Gastrocnemius medialis (tissue), 4 donors: Measurements from ENCODE around the gene HOXA9. TPM values are rescaled to one million over a fixed set of nuclear protein-coding genes. Genes with fewer than 3 reads are reported as not detected.
A peak's percentile ranks its signal among the peaks of the same experiment; 100 is the strongest.

Experiments
- ATAC-seq, 2 donors: fragments of 150-250 bp; one replicate each; pipeline ENCODE4 v1.9.1; 2016
- DNase-seq, 2 donors: peaks; one replicate each; pipeline ENCODE4 v3.0.0-alpha.2; 2019
- H3K27ac ChIP-seq, 4 donors: fragments of 200-600 bp; sonication (generic); 1 replicate in 1 of 4; 2 replicates in 3 of 4; pipeline ENCODE4 v1.5.1; 2016 to 2018; ENCODE audit warnings: mild to moderate bottlenecking in 2 of 4, moderate library complexity in 1 of 4
- H3K27me3 ChIP-seq, 3 donors: fragments of 200-600 bp; sonication (generic) in 2 of 3; 1 replicate in 1 of 3; 2 replicates in 2 of 3; pipeline versions ENCODE4 v1.5.1 to v1.6.0; 2016 to 2019; ENCODE audit warnings: mild to moderate bottlenecking in 1 of 3, moderate library complexity in 1 of 3
- H3K36me3 ChIP-seq, 2 donors: fragments of 200-600 bp; sonication (generic) in 1 of 2; one replicate each; pipeline ENCODE4 v1.5.1; 2017 to 2018
- H3K4me1 ChIP-seq, 2 donors: fragments of 200-600 bp; sonication (generic) in 1 of 2; one replicate each; pipeline ENCODE4 v1.5.1; 2016 to 2017; ENCODE audit warnings: mild to moderate bottlenecking in 2 of 2
- H3K4me3 ChIP-seq, 4 donors: fragments of 200-600 bp; sonication (generic) in 3 of 4; 1 replicate in 1 of 4; 2 replicates in 3 of 4; pipeline ENCODE4 v1.5.1; 2016 to 2019; ENCODE audit warnings: mild to moderate bottlenecking in 2 of 4
- H3K9me3 ChIP-seq, 3 donors: fragments of 200-600 bp; sonication (generic) in 2 of 3; 1 replicate in 1 of 3; 2 replicates in 2 of 3; pipeline ENCODE4 v1.5.1; 2016 to 2019
- POLR2A ChIP-seq, 2 donors: fragments of 450-650 bp; IDR thresholded peaks; one replicate each; pipeline ENCODE4 v1.6.1; 2017; ENCODE audit warnings: antibody characterized with exemption in 2 of 2, mild to moderate bottlenecking in 2 of 2, moderate library complexity in 2 of 2
- in situ Hi-C, 4 donors: fragments of 200-750 bp; cut with MboI; loops; one replicate each; pipeline versions ENCODE4 v1.15.0 to v1.8.0; 2017; ENCODE audit warnings: low sequenced_read_pairs in 4 of 4
- intact Hi-C: fragments of 100-400 bp; cut with DNase I; formaldehyde crosslinking; loops from one replicate; pipeline ENCODE4 v1.15.1; 2023; ENCODE audit warnings: low total_unique reads
- total RNA-seq, 4 donors: library from RNA; depleted of rRNA; stranded (reverse); fragments of >200 nt; gene quantifications; one replicate each; pipeline versions ENCODE4 v1.1.0 to v1.2.3, GENCODE V29; 2016
- TF ChIP-seq, protein P1 (sequence below), 5 experiments: fragments of 450-650 bp in 3 of 5; fragments of 200-600 bp in 2 of 5; sonication (generic) in 2 of 5; IDR thresholded peaks in 4 of 5; conservative IDR thresholded peaks in 1 of 5; 1 replicate in 4 of 5; 2 replicates in 1 of 5; pipeline ENCODE4 v1.5.1; 2016 to 2019; ENCODE audit warnings: antibody characterized with exemption in 5 of 5, mild to moderate bottlenecking in 3 of 5, moderate library complexity in 3 of 5

Gene HOXA9
- total RNA-seq, 4 donors from 2014 or later, result 18.9 to 30.3 (median 19.5) TPM

DNA sequence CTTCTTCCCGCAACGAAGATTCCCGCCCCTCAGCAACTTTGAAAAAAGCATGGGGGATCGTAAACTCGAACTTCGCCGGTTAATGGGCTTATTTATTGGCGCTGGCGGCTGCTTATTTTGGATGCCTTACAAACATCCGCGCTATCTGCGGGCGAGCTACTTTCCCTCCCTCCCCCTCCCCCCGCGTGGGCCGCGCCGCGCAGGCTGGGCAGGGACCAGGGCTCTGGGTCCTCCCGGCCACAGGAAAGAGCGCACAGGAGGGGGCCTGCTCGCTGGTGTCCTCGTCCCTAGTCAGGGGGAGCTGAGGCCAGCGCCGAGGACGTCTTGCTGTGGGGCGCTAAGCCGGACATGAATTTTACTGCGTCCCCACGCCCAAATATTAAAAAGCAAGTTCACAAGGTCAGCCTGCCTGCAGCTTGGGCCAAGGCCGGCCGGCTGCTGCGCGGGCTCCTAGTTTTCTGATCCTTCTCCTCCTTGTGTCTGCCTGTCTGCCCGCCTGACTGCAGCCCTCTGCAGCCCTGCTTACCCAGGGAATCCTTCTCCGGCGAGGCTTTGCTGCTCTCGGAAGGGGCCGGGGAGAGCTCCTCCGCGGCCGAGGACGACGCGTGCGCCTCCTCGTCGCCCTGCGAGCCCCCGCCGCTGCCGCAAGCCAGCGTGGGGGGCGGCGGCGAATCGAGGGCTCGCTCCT lies 7.6 kb upstream of the HOXA9 start:
- DNase-seq (peak; percentile 40 to 73), ATAC-seq (peak in 1 of 2 donors; percentile 7)
- TF ChIP-seq, protein P1, sequence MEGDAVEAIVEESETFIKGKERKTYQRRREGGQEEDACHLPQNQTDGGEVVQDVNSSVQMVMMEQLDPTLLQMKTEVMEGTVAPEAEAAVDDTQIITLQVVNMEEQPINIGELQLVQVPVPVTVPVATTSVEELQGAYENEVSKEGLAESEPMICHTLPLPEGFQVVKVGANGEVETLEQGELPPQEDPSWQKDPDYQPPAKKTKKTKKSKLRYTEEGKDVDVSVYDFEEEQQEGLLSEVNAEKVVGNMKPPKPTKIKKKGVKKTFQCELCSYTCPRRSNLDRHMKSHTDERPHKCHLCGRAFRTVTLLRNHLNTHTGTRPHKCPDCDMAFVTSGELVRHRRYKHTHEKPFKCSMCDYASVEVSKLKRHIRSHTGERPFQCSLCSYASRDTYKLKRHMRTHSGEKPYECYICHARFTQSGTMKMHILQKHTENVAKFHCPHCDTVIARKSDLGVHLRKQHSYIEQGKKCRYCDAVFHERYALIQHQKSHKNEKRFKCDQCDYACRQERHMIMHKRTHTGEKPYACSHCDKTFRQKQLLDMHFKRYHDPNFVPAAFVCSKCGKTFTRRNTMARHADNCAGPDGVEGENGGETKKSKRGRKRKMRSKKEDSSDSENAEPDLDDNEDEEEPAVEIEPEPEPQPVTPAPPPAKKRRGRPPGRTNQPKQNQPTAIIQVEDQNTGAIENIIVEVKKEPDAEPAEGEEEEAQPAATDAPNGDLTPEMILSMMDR (IDR thresholded peaks at IDR 0.05 in 4 of 5, conservative IDR thresholded peaks at IDR 0.05 in 1 of 5), result no peak
- peak; percentile 24 for TF ChIP-seq POLR2A (IDR thresholded peaks at IDR 0.05)
- Histone ChIP-seq H3K4me3 (peak overlapping the region; percentile 62 to 88 (median 77)), H3K9me3 (no peaks in the 10 kb centered on the region), H3K4me1 (peaks cover 16 to 53% of the 10 kb centered on the region in 2 donors), H3K27me3 (no peaks in the 10 kb centered on the region), H3K27ac (peak overlapping the region; percentile 90 to 99 (median 95)), H3K36me3 (no peaks in the 10 kb centered on the region)
- in situ Hi-C loops (loop anchor here in 2 of 4 donors (10.0 to 25.0 kb wide), 2 partner anchors 961 to 1318 kb away; partner anchors contain the start of genes CBX3 (in 1 of the 2) and HNRNPA2B1 (in 1 of the 2)), intact Hi-C loops (loop anchor here (10.0 kb wide), 1 partner anchor 1498 kb away; no protein-coding TSS in a partner anchor)

DNA sequence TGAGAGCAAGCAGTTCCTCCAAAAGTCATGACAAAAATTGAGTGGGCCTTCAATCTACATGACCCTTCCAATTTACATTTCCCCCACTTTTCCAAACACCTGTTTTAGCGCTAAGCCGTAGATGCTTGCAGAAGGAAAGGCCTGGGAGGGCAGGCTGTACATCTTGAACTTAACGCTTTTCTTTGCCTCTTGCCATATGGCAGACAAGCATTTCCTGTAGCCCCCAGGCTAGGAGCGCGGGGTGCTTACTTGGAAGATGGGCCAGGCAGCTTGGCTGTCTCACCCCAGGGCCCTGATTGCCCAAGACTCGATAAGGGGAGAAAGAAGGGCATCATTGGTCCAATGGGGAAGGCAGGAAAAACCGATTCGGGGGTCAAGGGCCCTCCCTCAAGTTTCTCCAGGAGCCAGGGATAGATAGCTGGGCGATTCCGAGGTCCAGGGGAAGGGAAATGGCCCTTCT lies 7.0 kb upstream of the HOXA9 start:
- H3K27ac ChIP-seq, result peak overlapping the region; percentile 90 to 99 (median 95)
- intact Hi-C loops, result loop anchor here (10.0 kb wide), 1 partner anchor 1498 kb away; no protein-coding TSS in a partner anchor
- DNase-seq (peak; percentile 1 to 33), ATAC-seq (no peak)
- H3K27me3 ChIP-seq, result no peaks in the 10 kb centered on the region
- TF ChIP-seq, protein P1 (IDR thresholded peaks at IDR 0.05 in 4 of 5, conservative IDR thresholded peaks at IDR 0.05 in 1 of 5), result no peak
- no peak for TF ChIP-seq POLR2A (IDR thresholded peaks at IDR 0.05)
- in situ Hi-C loops, result loop anchor here in 2 of 4 donors (10.0 to 25.0 kb wide), 2 partner anchors 960 to 1318 kb away; partner anchors contain the start of genes CBX3 (in 1 of the 2) and HNRNPA2B1 (in 1 of the 2)
- H3K36me3 ChIP-seq, result no peaks in the 10 kb centered on the region
- peaks cover 12 to 53% of the 10 kb centered on the region in 2 donors for H3K4me1 ChIP-seq
- peak overlapping the region; percentile 62 to 88 (median 77) for H3K4me3 ChIP-seq
- H3K9me3 ChIP-seq, result no peaks in the 10 kb centered on the region

DNA sequence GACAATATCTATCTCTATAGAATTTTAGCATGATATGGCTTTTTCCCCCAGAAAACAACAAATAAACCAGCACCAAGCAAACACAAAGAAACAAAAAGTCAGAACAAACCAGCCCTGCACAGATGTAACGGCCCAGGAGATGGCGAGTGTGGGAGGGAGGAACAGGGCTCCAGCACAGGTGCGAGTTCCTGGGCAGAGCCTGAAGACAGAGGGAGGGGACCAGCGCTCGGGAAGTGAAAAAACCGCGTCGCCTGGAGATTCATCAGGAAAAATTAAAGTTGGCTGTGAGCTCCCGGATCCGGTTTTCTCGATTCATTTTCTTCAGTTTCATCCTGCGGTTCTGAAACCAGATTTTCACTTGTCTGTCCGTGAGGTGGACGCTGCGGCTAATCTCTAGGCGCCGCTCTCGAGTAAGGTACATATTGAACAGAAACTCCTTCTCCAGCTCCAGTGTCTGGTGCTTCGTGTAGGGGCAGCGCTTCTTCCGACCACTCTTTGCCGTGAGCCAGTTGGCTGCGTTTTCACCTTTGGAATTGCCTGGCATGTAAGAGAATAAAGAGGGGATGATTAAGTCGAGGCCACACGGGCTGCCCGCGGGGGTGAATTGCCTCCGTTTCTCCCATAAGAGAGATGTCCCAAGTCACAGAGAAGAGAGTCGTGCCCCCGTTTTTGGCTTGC lies 6.4 kb upstream of the HOXA9 start:
- intact Hi-C loops (loop anchor here (10.0 kb wide), 1 partner anchor 1497 kb away; no protein-coding TSS in a partner anchor), in situ Hi-C loops (loop anchor here in 2 of 4 donors (10.0 to 25.0 kb wide), 2 partner anchors 959 to 1317 kb away; partner anchors contain the start of genes CBX3 (in 1 of the 2) and HNRNPA2B1 (in 1 of the 2))
- ATAC-seq (no peak), DNase-seq (peak; percentile 23 to 46)
- Histone ChIP-seq H3K27ac (peak overlapping the region; percentile 90 to 99 (median 95)), H3K4me3 (peak overlapping the region; percentile 62 to 88 (median 77)), H3K9me3 (no peaks in the 10 kb centered on the region), H3K4me1 (peaks cover 9 to 55% of the 10 kb centered on the region in 2 donors), H3K36me3 (no peaks in the 10 kb centered on the region), H3K27me3 (no peaks in the 10 kb centered on the region)
- TF ChIP-seq POLR2A (IDR thresholded peaks at IDR 0.05), result peak; percentile 32 to 58
- TF ChIP-seq, protein P1 (IDR thresholded peaks at IDR 0.05 in 4 of 5, conservative IDR thresholded peaks at IDR 0.05 in 1 of 5), result no peak

- ATAC-seq, result no peak
- DNase-seq, result peak in 1 of 2 donors; percentile 62
- intact Hi-C loops (loop anchor here (10.0 kb wide), 1 partner anchor 1496 kb away; no protein-coding TSS in a partner anchor), in situ Hi-C loops (loop anchor here in 2 of 4 donors (10.0 to 25.0 kb wide), 2 partner anchors 959 to 1316 kb away; partner anchors contain the start of genes CBX3 (in 1 of the 2) and HNRNPA2B1 (in 1 of the 2))
- H3K4me1 ChIP-seq, result peaks cover 4 to 53% of the 10 kb centered on the region in 2 donors
- TF ChIP-seq, protein P1 (IDR thresholded peaks at IDR 0.05 in 4 of 5, conservative IDR thresholded peaks at IDR 0.05 in 1 of 5), result no peak
- no peak for TF ChIP-seq POLR2A (IDR thresholded peaks at IDR 0.05)
- H3K27me3 ChIP-seq, result no peaks in the 10 kb centered on the region
- no peaks in the 10 kb centered on the region for H3K9me3 ChIP-seq
- peak overlapping the region; percentile 62 to 88 (median 77) for H3K4me3 ChIP-seq
- H3K36me3 ChIP-seq, result no peaks in the 10 kb centered on the region
- peak overlapping the region; percentile 90 to 99 (median 95) for H3K27ac ChIP-seq
Measured at GRCh38 chr7:27171325-27171636, 5.9 kb upstream of the HOXA9 start.
